ENCODE data around the gene KRTAP3-3. TPM values are rescaled to one million over a fixed set of nuclear protein-coding genes. Genes with fewer than 3 reads are reported as not detected.

The KRTAP3-3 gene
- total and polyA plus RNA-seq, 2 donors (not counting 1 experiment from before 2014, with no cell fraction given) = not detected

DNA sequence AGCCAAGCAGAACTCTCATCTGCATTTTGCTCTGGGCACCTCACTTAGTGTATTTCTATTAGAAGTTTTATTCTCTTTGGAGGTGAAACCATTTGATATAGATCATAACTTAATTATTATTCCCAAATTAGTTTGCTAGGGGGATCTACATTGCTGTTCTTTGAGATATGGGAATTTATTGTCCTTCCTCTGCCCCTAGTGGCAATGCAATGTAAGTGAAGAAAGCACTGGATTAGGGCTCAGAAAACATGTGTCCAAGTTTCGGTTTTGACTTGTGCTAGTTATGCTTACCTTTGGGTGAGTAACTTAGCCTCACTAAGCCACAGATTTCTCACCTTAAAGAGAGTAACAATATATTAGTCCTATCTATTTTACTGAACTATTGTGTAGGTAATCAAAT, 30.1 kb downstream of the KRTAP3-3 start:
- peaks cover 5% of the 10 kb centered on the region for H3K4me1 ChIP-seq (ENCODE audit: control insufficient read depth, extremely low read depth, insufficient read depth, low read length)
- TF ChIP-seq, protein P1, sequence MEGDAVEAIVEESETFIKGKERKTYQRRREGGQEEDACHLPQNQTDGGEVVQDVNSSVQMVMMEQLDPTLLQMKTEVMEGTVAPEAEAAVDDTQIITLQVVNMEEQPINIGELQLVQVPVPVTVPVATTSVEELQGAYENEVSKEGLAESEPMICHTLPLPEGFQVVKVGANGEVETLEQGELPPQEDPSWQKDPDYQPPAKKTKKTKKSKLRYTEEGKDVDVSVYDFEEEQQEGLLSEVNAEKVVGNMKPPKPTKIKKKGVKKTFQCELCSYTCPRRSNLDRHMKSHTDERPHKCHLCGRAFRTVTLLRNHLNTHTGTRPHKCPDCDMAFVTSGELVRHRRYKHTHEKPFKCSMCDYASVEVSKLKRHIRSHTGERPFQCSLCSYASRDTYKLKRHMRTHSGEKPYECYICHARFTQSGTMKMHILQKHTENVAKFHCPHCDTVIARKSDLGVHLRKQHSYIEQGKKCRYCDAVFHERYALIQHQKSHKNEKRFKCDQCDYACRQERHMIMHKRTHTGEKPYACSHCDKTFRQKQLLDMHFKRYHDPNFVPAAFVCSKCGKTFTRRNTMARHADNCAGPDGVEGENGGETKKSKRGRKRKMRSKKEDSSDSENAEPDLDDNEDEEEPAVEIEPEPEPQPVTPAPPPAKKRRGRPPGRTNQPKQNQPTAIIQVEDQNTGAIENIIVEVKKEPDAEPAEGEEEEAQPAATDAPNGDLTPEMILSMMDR (conservative IDR thresholded peaks at IDR 0.05 in 1 of 2, IDR thresholded peaks at IDR 0.05 in 1 of 2; ENCODE audit: low read depth in 1 of 2, low read length in 2 of 2) = peak; percentile 55 to 80
- TF ChIP-seq EZH2 (IDR thresholded peaks at IDR 0.05; ENCODE audit: low read length, missing control alignments) = no peak
- H3K4me2 ChIP-seq (ENCODE audit: extremely low read depth, insufficient read depth, low read length) = no peak overlapping the region
- H3K36me3 ChIP-seq (ENCODE audit: control insufficient read depth, insufficient read depth, low read length) = no peaks in the 10 kb centered on the region
- no peak overlapping the region for H3K27ac ChIP-seq (ENCODE audit: insufficient read depth, low read length)
- H4K20me1 ChIP-seq (ENCODE audit: control insufficient read depth, extremely low read depth, insufficient read depth, low read length) = no peaks in the 10 kb centered on the region
- H3K79me2 ChIP-seq (ENCODE audit: control insufficient read depth, insufficient read depth, low read length) = no peaks in the 10 kb centered on the region
- H3K9me3 ChIP-seq (ENCODE audit: control insufficient read depth, insufficient read depth, low read depth, low read length) = no peaks in the 10 kb centered on the region
- H3K9ac ChIP-seq (ENCODE audit: insufficient read depth, low read length) = no peak overlapping the region
- DNase-seq (ENCODE audit: low read depth in 2 of 2) = peak in 1 of 2 donors; percentile 36
- no peaks in the 10 kb centered on the region for H3K27me3 ChIP-seq (ENCODE audit: control insufficient read depth, insufficient read depth, low read length)
- no peak overlapping the region for H3K4me3 ChIP-seq (replicated peaks in 1 of 4; ENCODE audit: control extremely low read depth in 1 of 4, insufficient read depth in 1 of 4, low read depth in 3 of 4, low read length in 4 of 4)
- no peak overlapping the region for H2AFZ ChIP-seq (ENCODE audit: low read length)

DNA sequence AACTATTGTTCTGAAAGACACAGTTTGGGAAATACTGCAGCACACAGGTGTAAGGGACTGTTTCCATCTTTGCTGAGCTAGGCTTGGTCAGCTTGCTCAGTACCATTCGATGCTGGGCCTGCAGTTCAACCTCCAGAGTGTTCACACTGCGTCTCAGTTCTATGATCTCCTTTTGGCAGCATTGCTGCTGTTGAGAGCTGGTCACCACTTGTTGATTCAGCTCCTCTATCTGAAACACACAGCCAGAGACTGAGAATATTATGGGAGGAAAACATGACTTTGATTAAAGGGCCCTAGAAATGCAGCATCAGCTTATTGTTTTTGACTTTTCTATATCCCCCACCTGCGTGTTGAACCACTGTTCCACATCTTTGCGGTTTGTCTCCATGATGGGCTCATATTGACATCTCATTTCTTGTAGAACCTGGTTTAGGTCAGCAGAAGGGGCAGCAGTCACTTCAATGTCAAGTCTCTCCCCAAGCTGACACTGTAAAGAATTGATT, 31.9 kb downstream of the KRTAP3-3 start:
- Histone ChIP-seq H3K36me3 (ENCODE audit: control insufficient read depth, insufficient read depth, low read length) (no peaks in the 10 kb centered on the region), H3K9me3 (ENCODE audit: control insufficient read depth, insufficient read depth, low read depth, low read length) (no peaks in the 10 kb centered on the region), H3K27me3 (ENCODE audit: control insufficient read depth, insufficient read depth, low read length) (no peaks in the 10 kb centered on the region), H4K20me1 (ENCODE audit: control insufficient read depth, extremely low read depth, insufficient read depth, low read length) (no peaks in the 10 kb centered on the region), H3K27ac (ENCODE audit: insufficient read depth, low read length) (no peak overlapping the region), H3K9ac (ENCODE audit: insufficient read depth, low read length) (no peak overlapping the region), H2AFZ (ENCODE audit: low read length) (no peak overlapping the region), H3K79me2 (ENCODE audit: control insufficient read depth, insufficient read depth, low read length) (no peaks in the 10 kb centered on the region), H3K4me1 (ENCODE audit: control insufficient read depth, extremely low read depth, insufficient read depth, low read length) (peaks cover 9% of the 10 kb centered on the region), H3K4me2 (ENCODE audit: extremely low read depth, insufficient read depth, low read length) (no peak overlapping the region), H3K4me3 (replicated peaks in 1 of 4; ENCODE audit: control extremely low read depth in 1 of 4, insufficient read depth in 1 of 4, low read depth in 3 of 4, low read length in 4 of 4) (no peak overlapping the region)
- DNase-seq (ENCODE audit: low read depth in 2 of 2) = no peak
- TF ChIP-seq, protein P1 (conservative IDR thresholded peaks at IDR 0.05 in 1 of 2, IDR thresholded peaks at IDR 0.05 in 1 of 2; ENCODE audit: low read depth in 1 of 2, low read length in 2 of 2) = no peak
- no peak for TF ChIP-seq EZH2 (IDR thresholded peaks at IDR 0.05; ENCODE audit: low read length, missing control alignments)

DNA sequence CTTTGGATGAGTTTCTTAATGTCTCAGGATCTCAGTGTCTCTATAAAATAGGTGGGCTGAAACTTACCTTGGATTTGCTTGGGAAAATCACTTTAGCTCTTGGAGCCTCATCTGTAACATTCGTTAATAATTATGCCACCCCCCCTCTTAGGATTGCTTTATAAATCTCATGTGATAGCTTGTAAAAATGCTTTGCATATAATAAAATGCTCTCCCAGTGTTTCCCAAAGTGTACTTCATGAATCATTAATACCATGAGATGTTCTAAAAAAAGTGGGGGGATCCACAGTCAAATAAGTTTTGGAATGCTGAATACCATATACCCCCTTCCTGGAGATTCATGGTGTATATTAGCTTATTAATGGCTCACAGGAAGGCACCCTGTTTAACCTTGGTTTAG, 32.4 kb downstream of the KRTAP3-3 start:
- Histone ChIP-seq H3K4me2 (ENCODE audit: extremely low read depth, insufficient read depth, low read length) (no peak overlapping the region), H3K27me3 (ENCODE audit: control insufficient read depth, insufficient read depth, low read length) (no peaks in the 10 kb centered on the region), H3K27ac (ENCODE audit: insufficient read depth, low read length) (no peak overlapping the region), H3K9me3 (ENCODE audit: control insufficient read depth, insufficient read depth, low read depth, low read length) (no peaks in the 10 kb centered on the region), H4K20me1 (ENCODE audit: control insufficient read depth, extremely low read depth, insufficient read depth, low read length) (no peaks in the 10 kb centered on the region), H3K4me1 (ENCODE audit: control insufficient read depth, extremely low read depth, insufficient read depth, low read length) (peaks cover 10% of the 10 kb centered on the region), H3K4me3 (replicated peaks in 1 of 4; ENCODE audit: control extremely low read depth in 1 of 4, insufficient read depth in 1 of 4, low read depth in 3 of 4, low read length in 4 of 4) (no peak overlapping the region), H3K9ac (ENCODE audit: insufficient read depth, low read length) (no peak overlapping the region), H2AFZ (ENCODE audit: low read length) (no peak overlapping the region), H3K79me2 (ENCODE audit: control insufficient read depth, insufficient read depth, low read length) (no peaks in the 10 kb centered on the region), H3K36me3 (ENCODE audit: control insufficient read depth, insufficient read depth, low read length) (no peaks in the 10 kb centered on the region)
- DNase-seq (ENCODE audit: low read depth in 2 of 2) = no peak
- TF ChIP-seq EZH2 (IDR thresholded peaks at IDR 0.05; ENCODE audit: low read length, missing control alignments) = no peak
- TF ChIP-seq, protein P1 (conservative IDR thresholded peaks at IDR 0.05 in 1 of 2, IDR thresholded peaks at IDR 0.05 in 1 of 2; ENCODE audit: low read depth in 1 of 2, low read length in 2 of 2) = no peak

All from fibroblast of lung (primary cell).